MM.1S (cell line): ENCODE measurements around the gene BOC.

ENCODE experiments used
- DNase-seq: peaks from one replicate; pipeline ENCODE4 v3.0.0-alpha.2; 2015
- H2AFZ ChIP-seq: fragments of 300-600 bp; sonication (generic); 2 replicates; pipeline ENCODE4 v1.6.0; 2016; ENCODE audit warnings: antibody characterized with exemption, low read length
- H3F3A ChIP-seq: fragments of 300-600 bp; sonication (generic); 2 replicates; pipeline ENCODE4 v1.6.1; 2016; ENCODE audit warnings: mild to moderate bottlenecking, antibody characterized with exemption, low read length, moderate library complexity, mixed read lengths; ENCODE audit not compliant: insufficient read depth
- H3K27ac ChIP-seq: fragments of 300-600 bp; sonication (generic); 2 replicates; pipeline ENCODE4 v1.5.1; 2016; ENCODE audit warnings: mild to moderate bottlenecking, low read length
- H3K27me3 ChIP-seq: fragments of 300-600 bp; sonication (generic); replicated peaks from 2 replicates; pipeline ENCODE4 v1.6.0; 2016; ENCODE audit warnings: low read length; ENCODE audit not compliant: insufficient read depth
- H3K36me3 ChIP-seq: fragments of 300-600 bp; sonication (generic); replicated peaks from 2 replicates; pipeline ENCODE4 v1.6.1; 2016; ENCODE audit warnings: mild to moderate bottlenecking, low read length, mixed read lengths; ENCODE audit not compliant: insufficient read depth
- H3K4me1 ChIP-seq: fragments of 300-600 bp; sonication (generic); 2 replicates; pipeline ENCODE4 v1.6.1; 2016; ENCODE audit warnings: low read length, mixed read lengths
- H3K4me2 ChIP-seq: fragments of 300-600 bp; sonication (generic); 2 replicates; pipeline ENCODE4 v1.6.0; 2016; ENCODE audit warnings: low read depth, low read length
- H3K4me3 ChIP-seq: fragments of 300-600 bp; sonication (generic); 2 replicates; pipeline ENCODE4 v1.5.1; 2016; ENCODE audit warnings: low read length, mixed read lengths
- H3K79me2 ChIP-seq: fragments of 300-600 bp; sonication (generic); 2 replicates; pipeline ENCODE4 v1.6.1; 2016; ENCODE audit warnings: mixed run types, low read length, mixed read lengths
- H3K9ac ChIP-seq: fragments of 300-600 bp; sonication (generic); 2 replicates; pipeline ENCODE4 v1.6.1; 2016; ENCODE audit warnings: low read length, mixed read lengths
- H3K9me2 ChIP-seq: fragments of 300-600 bp; sonication (generic); replicated peaks from 2 replicates; pipeline ENCODE4 v1.6.1; 2016; ENCODE audit warnings: mild to moderate bottlenecking, low read length, mixed read lengths; ENCODE audit not compliant: insufficient read depth
- H3K9me3 ChIP-seq: fragments of 300-600 bp; sonication (generic); replicated peaks from 2 replicates; pipeline ENCODE4 v1.6.1; 2016; ENCODE audit warnings: mild to moderate bottlenecking, low read length, mixed read lengths; ENCODE audit not compliant: insufficient read depth
- H4K20me1 ChIP-seq: fragments of 300-600 bp; sonication (generic); 2 replicates; pipeline ENCODE4 v1.6.1; 2016; ENCODE audit warnings: mild to moderate bottlenecking, low read length, moderate library complexity, mixed read lengths; ENCODE audit not compliant: insufficient read depth
- EZH2 ChIP-seq: fragments of 300-600 bp; sonication (generic); optimal IDR thresholded peaks from 2 replicates; pipeline ENCODE3; 2017; ENCODE audit warnings: low read depth, mild to moderate bottlenecking, antibody characterized with exemption, low read length, mixed read lengths
- EZH2phosphoT487 ChIP-seq: fragments of 300-600 bp; sonication (generic); IDR thresholded peaks from 2 replicates; pipeline ENCODE4 v1.6.1; 2018; ENCODE audit warnings: antibody characterized with exemption, low read length
- TF ChIP-seq, protein P1 (sequence below): fragments of 300-600 bp; sonication (generic); IDR thresholded peaks from 2 replicates; pipeline ENCODE4 v1.5.1; 2016; ENCODE audit warnings: antibody characterized with exemption, low read length, mixed read lengths

BOC gene

DNA sequence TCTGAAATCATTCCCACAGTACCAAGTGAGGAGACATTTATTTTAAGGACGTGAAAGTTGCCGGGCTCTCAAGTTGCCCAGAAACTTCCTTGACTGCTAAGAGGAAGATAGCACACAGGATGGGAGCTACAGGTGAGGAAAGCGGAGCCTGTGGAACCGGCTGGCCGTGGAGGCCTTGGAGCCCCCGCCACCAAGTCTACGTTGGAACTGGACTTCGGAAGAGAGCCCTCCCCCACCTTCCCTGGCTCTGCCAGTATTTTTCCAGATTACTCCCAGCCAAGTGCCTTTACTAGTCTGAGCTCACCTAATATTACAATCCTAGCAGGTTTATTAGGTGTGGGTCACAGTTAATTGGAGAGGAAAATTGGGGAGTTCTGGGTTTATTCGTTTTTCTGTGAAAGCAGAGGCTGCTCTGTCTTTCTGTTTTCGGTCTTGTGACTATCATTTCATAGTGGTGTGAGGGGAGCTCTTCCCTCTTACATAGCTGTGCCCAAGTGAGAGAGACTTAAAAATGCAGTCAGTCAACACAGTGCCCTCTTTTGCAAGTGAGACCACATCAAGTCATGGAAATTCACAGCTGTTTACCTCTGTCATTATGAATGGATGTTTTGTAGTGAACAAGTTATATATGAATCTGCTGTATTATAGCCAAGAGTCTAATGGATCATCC is 6.8 kb downstream of the BOC start:
- Histone ChIP-seq H3K27me3 (no peaks in the 10 kb centered on the region), H3K36me3 (no peaks in the 10 kb centered on the region), H3K4me2 (no peak overlapping the region), H3K79me2 (no peaks in the 10 kb centered on the region), H3K9ac (no peak overlapping the region), H3F3A (no peaks in the 10 kb centered on the region), H3K4me3 (no peak overlapping the region), H3K27ac (peak overlapping the region; percentile 25; the same call in 1 of the 2 replicates), H3K9me2 (no peaks in the 10 kb centered on the region), H2AFZ (no peak overlapping the region), H3K9me3 (no peaks in the 10 kb centered on the region), H3K4me1 (0 out of 2 replicates have a peak, but pooled peaks cover 7% of the 10 kb centered on the region), H4K20me1 (no peaks in the 10 kb centered on the region)
- TF ChIP-seq EZH2 (no peak), EZH2phosphoT487 (no peak)
- TF ChIP-seq, protein P1, sequence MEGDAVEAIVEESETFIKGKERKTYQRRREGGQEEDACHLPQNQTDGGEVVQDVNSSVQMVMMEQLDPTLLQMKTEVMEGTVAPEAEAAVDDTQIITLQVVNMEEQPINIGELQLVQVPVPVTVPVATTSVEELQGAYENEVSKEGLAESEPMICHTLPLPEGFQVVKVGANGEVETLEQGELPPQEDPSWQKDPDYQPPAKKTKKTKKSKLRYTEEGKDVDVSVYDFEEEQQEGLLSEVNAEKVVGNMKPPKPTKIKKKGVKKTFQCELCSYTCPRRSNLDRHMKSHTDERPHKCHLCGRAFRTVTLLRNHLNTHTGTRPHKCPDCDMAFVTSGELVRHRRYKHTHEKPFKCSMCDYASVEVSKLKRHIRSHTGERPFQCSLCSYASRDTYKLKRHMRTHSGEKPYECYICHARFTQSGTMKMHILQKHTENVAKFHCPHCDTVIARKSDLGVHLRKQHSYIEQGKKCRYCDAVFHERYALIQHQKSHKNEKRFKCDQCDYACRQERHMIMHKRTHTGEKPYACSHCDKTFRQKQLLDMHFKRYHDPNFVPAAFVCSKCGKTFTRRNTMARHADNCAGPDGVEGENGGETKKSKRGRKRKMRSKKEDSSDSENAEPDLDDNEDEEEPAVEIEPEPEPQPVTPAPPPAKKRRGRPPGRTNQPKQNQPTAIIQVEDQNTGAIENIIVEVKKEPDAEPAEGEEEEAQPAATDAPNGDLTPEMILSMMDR, result no peak
- no peak for DNase-seq

DNA sequence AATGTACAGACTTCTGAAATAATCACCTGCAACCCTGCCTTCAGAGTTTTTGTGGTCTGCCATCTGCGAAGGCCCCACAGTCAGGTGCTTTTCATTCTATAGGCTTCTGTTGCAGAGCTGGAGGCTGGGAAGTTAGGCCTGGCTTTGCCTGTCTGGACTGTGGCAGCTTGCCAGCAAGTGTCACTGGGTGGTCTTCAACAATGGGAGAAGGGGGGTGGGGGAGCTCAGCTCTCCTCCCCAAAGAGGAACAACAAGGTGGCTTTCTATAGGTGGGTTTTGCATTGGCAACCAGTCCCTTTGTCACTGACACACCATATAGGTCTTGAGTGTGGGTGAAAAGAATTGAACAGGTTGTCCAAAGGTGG is 7.3 kb downstream of the BOC start:
- H4K20me1 ChIP-seq, result no peaks in the 10 kb centered on the region
- peak overlapping the region; percentile 25; the same call in 1 of the 2 replicates for H3K27ac ChIP-seq
- no peak overlapping the region for H3K4me3 ChIP-seq
- no peak overlapping the region for H3K9ac ChIP-seq
- no peaks in the 10 kb centered on the region for H3K36me3 ChIP-seq
- H3K27me3 ChIP-seq, result no peaks in the 10 kb centered on the region
- TF ChIP-seq EZH2phosphoT487 (no peak), EZH2 (no peak)
- TF ChIP-seq, protein P1, result no peak
- H3F3A ChIP-seq, result no peaks in the 10 kb centered on the region
- H3K4me2 ChIP-seq, result 0 out of 2 replicates have a peak overlapping the region, but pooled peaks have one; percentile 10
- no peak for DNase-seq
- no peaks in the 10 kb centered on the region for H3K9me2 ChIP-seq
- no peaks in the 10 kb centered on the region for H3K9me3 ChIP-seq
- no peaks in the 10 kb centered on the region for H3K79me2 ChIP-seq
- 0 out of 2 replicates have a peak, but pooled peaks cover 7% of the 10 kb centered on the region for H3K4me1 ChIP-seq
- no peak overlapping the region for H2AFZ ChIP-seq

DNA sequence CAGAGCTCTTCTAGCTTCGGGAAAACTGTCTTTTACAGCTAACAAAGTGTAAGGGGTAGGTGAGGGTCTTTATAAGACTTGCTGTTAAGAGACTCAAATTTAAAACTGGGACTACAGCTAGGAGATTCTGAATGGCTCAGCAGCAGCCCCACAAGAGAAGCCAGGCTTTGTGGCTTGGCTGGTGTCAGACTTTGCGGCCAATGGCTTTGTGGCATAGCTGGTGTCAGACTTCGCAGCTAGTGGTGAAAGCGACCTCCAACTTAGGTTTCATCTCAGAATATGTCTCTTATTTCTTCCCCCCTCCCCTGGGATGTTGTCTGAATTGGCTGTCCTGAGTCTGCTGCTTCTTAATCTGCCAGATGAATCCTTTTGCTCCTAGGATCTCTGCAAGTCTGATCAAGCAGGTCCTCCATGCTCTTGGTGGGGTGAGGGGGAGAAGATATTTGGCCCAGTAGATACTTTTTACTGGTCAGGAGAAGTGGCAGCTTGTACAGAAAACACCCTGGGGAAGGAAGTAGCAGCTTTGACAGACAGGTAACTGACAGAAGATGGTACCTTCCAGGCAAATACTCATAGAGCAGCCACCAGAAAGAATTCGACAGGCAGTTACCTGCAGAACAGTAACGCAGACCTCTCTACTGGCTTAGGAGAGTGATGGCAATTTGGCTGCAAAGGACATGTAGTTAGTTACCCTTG is 8.4 kb downstream of the BOC start:
- H2AFZ ChIP-seq, result no peak overlapping the region

More for the DNA sequence above, 8.4 kb downstream of the BOC start:
- Histone ChIP-seq H3K9me3 (no peaks in the 10 kb centered on the region), H3K4me3 (no peak overlapping the region), H3F3A (no peaks in the 10 kb centered on the region), H3K27me3 (no peaks in the 10 kb centered on the region), H3K27ac (no peak overlapping the region), H3K9me2 (no peaks in the 10 kb centered on the region), H3K9ac (no peak overlapping the region), H3K4me2 (no peak overlapping the region), H3K4me1 (0 out of 2 replicates have a peak, but pooled peaks cover 7% of the 10 kb centered on the region), H3K36me3 (no peaks in the 10 kb centered on the region), H4K20me1 (no peaks in the 10 kb centered on the region), H3K79me2 (no peaks in the 10 kb centered on the region)
- TF ChIP-seq EZH2 (no peak), EZH2phosphoT487 (no peak)
- TF ChIP-seq, protein P1, result no peak
- no peak for DNase-seq
